HUES64 (cell line): ENCODE measurements around the gene MICB.
"Not testable (repeated sequence)": the region's sequence is repeated elsewhere in the genome, so short reads cannot be mapped to it uniquely, and the experiment has no call there.

Experiments used
- H3K27ac ChIP-seq: 2 replicates; pipeline ENCODE4 v1.7.0; 2013; ENCODE audit warnings: low read depth, low read length, inconsistent platforms
- H3K27me3 ChIP-seq: 2 replicates; pipeline ENCODE4 v1.6.1; 2013; ENCODE audit warnings: mild to moderate bottlenecking, low read length; ENCODE audit not compliant: insufficient read depth
- H3K36me3 ChIP-seq: 2 replicates; pipeline ENCODE4 v1.6.1; 2013; ENCODE audit warnings: mild to moderate bottlenecking, low read length; ENCODE audit not compliant: insufficient read depth
- H3K4me1 ChIP-seq: 2 replicates; pipeline ENCODE4 v1.6.1; 2013; ENCODE audit warnings: mild to moderate bottlenecking, low read length, moderate library complexity; ENCODE audit not compliant: insufficient read depth
- H3K4me3 ChIP-seq: 2 replicates; pipeline ENCODE4 v1.5.1; 2013; ENCODE audit warnings: mild to moderate bottlenecking, low read length, moderate library complexity
- H3K9ac ChIP-seq: 2 replicates; pipeline ENCODE4 v1.6.1; 2013; ENCODE audit warnings: mild to moderate bottlenecking, low read depth, low read length
- H3K9me3 ChIP-seq: 2 replicates; pipeline ENCODE4 v1.6.1; 2013; ENCODE audit warnings: low read depth, low read length; ENCODE audit not compliant: insufficient read depth
- WGBS: fragments of 150-250, 120-280 bp; methylation state at CpG from one replicate; pipeline ENCODE4 v1.1.7; 2013; ENCODE audit warnings: missing lambda C conversion rate; 5-methylcytosine and 5-hydroxymethylcytosine counted together

MICB gene

DNA sequence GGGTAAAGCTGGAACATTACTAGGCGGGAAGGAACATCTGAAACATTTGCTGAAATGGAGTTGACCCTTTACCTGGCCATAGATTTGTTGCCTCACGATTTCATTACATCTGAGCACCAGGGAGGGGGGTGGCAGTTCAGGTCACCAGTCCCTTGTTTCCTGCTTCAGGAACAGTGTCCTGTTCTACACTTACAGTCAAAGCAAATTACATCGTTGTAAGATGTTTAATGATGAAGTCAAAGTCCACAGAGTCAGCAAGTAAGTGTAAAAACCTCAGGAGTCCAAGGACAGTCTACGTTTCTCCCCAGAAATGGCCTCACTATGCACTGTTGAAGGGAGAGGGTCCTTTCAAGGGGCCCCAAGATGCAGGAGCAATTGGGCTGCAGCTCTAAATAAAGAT is 8.9 kb upstream of the MICB start:
- Histone ChIP-seq H3K36me3 (no peaks in the 10 kb centered on the region), H3K9ac (no peak overlapping the region), H3K4me3 (no peak overlapping the region), H3K27ac (no peak overlapping the region), H3K4me1 (no peaks in the 10 kb centered on the region), H3K9me3 (no peaks in the 10 kb centered on the region), H3K27me3 (peaks cover 5% of the 10 kb centered on the region; the same call in 1 of the 2 replicates)
- WGBS: 83% methylated on average over 4 of the region's 4 CpGs

DNA sequence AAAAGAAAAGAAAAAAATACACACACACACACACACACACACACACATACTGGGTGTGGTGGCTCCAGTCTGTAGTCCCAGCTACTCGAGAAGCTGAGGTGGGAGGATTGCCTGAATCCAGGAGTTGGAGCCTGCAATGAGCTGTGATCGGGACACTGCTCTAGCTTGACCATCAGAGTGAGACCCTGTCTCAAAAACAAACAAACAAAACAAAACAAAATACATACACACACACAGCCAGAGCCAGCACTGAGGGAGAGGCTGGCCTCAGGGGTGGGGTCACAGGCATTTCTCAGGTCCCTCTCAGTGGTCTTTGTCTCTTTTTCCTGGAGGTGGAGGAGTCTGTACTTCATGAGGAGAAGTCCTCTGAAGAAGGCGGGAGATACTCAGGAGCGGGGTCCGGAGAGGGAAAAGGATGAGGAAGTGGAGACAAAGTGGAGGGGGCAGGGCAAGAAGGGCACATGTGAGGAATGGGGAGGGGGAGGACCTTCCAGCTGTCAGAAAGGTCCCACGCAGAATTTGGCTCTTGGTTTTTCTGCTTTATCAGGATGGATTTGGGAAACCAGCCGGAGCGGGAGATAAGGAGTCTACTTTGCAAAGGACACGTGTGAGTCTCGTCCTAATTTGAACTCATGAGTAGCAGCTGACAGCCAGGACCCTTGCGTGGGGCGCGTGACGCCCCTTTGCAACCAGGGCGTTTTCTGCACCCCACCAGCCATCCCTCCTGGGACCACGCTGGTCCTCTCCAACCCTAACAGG is 7.7 kb upstream of the MICB start:
- WGBS: 83% methylated on average over 16 of the region's 16 CpGs
- H3K27me3 ChIP-seq: peaks cover 17% of the 10 kb centered on the region
- H3K9ac ChIP-seq: no peak overlapping the region
- 0 out of 2 replicates have a peak, but pooled peaks cover 1% of the 10 kb centered on the region for H3K4me1 ChIP-seq
- H3K36me3 ChIP-seq: no peaks in the 10 kb centered on the region
- H3K9me3 ChIP-seq: no peaks in the 10 kb centered on the region
- no peak overlapping the region for H3K27ac ChIP-seq
- H3K4me3 ChIP-seq: no peak overlapping the region

DNA sequence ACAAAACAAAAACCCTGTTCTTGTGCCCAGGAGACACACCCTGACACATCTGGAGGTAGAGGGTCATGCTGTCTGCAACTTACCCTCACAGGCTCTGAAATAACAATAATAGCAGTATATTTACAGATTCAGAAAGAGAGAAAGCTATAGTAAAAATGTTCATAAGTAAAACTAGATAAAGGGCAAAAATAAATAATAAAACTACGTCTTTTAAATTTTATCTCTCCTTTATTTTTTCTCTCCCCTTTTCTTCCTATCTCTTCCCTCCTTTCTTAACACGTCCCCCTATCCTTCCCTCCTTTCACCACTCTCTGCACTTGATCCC is 4.4 kb upstream of the MICB start:
- not testable (repeated sequence) for H3K27ac ChIP-seq, H3K9me3 ChIP-seq, H3K36me3 ChIP-seq, H3K4me1 ChIP-seq, H3K9ac ChIP-seq
- Histone ChIP-seq H3K27me3 (peaks cover 46% of the 10 kb centered on the region), H3K4me3 (peak overlapping the region; percentile 68)
- 4% methylated on average over 2 of the region's 2 CpGs for WGBS

DNA sequence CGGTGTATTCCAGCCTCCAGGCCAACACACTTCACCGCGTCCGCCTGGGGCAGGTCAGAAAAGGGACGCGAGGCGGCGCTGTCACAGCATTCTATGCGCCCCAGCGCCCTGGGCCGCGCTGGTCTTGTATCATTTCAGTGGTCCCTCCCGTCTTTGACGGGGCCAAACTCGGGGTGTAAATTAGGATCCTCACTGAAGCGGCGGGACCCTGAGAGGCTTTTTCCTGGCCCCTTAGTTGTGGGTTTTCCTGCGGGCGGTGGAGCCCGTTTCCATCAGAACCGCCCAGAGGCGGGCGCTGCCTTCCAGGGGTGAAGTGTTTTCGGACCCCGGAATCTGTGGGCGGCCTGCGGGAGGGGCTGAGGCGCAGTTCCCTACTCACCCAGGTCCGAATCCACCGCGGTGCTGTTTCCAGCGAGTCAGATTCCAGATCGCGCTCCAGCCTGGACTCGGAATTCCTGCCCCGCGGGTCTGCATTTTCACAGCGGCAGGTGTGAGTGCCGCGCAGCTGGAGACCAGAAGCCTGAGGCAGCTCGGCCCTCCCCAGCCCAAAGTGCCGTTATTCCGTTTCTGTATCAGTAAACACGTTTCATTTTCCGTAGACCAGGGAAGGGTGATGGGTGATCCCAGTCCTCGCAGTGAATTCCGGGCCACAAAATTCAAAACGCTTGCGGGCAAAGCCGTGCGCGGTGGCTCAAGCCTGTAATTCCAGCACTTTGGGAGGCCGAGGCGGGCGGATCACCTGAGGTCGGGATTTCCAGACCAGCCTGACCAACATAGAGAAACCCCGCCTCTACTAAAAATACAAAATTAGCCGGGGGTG is 3.9 kb upstream of the MICB start:
- Histone ChIP-seq H3K27ac (peak overlapping the region; percentile 57; the same call in 1 of the 2 replicates), H3K4me1 (0 out of 2 replicates have a peak, but pooled peaks cover 8% of the 10 kb centered on the region), H3K4me3 (peak overlapping the region; percentile 68), H3K27me3 (peaks cover 52% of the 10 kb centered on the region), H3K9ac (peak overlapping the region; percentile 66), H3K36me3 (no peaks in the 10 kb centered on the region), H3K9me3 (no peaks in the 10 kb centered on the region)
- under 1% methylated on average over 58 of the region's 58 CpGs for WGBS

DNA sequence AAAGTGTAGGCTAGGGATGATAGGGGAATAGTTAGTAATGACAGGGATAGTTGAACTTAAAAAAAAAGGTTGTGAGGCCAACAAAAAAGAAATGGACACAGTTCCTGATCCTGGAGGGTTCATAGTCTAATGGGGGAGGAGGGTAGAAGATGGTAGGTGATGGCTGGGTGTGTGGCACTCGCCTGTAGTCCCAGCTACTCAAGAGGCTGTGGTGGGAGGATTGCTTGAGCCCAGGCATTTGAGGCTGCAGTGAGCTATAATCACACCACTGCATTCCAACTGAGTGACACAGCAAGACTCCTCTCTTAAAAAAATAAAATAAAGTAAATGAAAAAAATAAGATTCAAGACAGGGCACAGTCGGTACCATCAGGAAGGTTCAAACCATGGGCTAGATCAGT is 2.4 kb upstream of the MICB start:
- Histone ChIP-seq H3K27me3 (peaks cover 58% of the 10 kb centered on the region), H3K4me1 (0 out of 2 replicates have a peak, but pooled peaks cover 8% of the 10 kb centered on the region), H3K9ac (no peak overlapping the region), H3K9me3 (no peaks in the 10 kb centered on the region), H3K4me3 (peak overlapping the region; percentile 68), H3K36me3 (no peaks in the 10 kb centered on the region), H3K27ac (no peak overlapping the region)
- 76% methylated on average over 2 of the region's 2 CpGs for WGBS

DNA sequence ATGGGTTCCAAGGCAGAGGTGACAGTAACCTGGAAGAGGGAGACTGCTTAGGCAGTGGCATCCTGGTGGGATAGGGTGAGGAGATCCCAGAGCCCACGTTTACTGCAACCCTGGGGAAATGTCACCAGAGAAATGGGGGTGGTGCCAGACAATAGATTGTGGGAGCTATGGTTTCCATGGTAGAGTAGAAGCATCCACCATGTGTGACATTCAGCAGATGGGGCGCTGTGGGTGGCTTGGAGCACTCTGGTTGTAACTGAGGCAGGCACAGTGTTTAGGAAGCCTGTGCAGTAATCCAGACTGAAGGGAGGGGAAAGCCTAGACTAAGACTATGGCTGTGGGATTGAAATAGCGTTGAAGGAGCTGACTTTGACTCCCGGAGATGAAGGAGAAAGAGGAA is 1.1 kb upstream of the MICB start:
- not testable (repeated sequence) for H3K9ac ChIP-seq, H3K9me3 ChIP-seq, H3K27ac ChIP-seq, H3K36me3 ChIP-seq
- 68% methylated on average over 4 of the region's 4 CpGs for WGBS
- peaks cover 58% of the 10 kb centered on the region for H3K27me3 ChIP-seq
- H3K4me3 ChIP-seq: peak overlapping the region; percentile 72; the same call in 1 of the 2 replicates
- H3K4me1 ChIP-seq: 0 out of 2 replicates have a peak, but pooled peaks cover 13% of the 10 kb centered on the region

DNA sequence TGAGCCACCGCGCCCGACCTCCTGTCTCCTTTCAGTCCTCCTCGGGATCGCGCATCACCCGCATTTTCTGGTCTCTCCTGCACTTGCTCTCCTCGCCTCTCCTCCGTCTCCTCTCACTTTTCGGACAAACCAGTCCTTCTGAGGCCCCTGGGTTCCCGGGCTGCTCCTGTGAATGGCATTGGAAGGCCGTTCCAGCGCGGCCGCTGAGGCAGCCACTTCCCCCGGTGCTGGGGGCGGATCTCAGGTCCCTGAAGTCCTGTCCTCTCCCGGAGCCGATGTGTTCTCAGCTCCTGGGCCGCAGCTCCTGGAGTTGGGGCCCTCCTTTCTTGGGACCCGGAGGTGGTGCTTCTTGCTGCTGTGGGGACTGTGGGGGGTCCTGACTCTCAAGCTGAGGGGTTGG is 803 bp downstream of the MICB start:
- Histone ChIP-seq H3K36me3 (no peaks in the 10 kb centered on the region), H3K27ac (no peak overlapping the region), H3K9ac (no peak overlapping the region), H3K9me3 (no peaks in the 10 kb centered on the region), H3K27me3 (peaks cover 55% of the 10 kb centered on the region), H3K4me1 (0 out of 2 replicates have a peak, but pooled peaks cover 13% of the 10 kb centered on the region), H3K4me3 (peak overlapping the region; percentile 72)
- WGBS: 2% methylated on average over 21 of the region's 21 CpGs

DNA sequence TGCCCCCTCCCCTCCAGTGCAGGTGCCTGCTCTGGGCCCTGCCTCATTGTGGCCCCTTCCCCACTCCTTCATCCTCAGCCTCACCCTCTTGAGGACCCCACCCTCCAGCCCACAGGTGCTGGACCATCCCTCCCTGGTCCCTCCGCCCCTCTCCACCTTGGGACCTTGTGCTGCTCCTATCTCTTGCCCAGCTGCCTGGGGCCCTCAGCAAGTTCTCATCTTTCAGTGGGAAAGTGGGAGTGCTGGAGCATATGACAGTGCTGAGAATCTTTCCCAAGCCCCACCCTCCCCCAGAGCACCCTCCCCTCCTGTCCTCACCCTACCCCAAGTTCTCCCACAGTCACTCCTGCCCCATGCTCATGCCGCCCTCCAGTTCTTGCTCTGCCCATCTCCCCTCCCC is 1.7 kb downstream of the MICB start:
- H3K27me3 ChIP-seq: peaks cover 47% of the 10 kb centered on the region
- not testable (repeated sequence) for H3K9ac ChIP-seq, H3K9me3 ChIP-seq, H3K27ac ChIP-seq, H3K36me3 ChIP-seq
- WGBS: no CpG with 5 or more reads among the region's 2 CpGs
- 0 out of 2 replicates have a peak, but pooled peaks cover 13% of the 10 kb centered on the region for H3K4me1 ChIP-seq
- H3K4me3 ChIP-seq: peak overlapping the region; percentile 72; the same call in 1 of the 2 replicates

DNA sequence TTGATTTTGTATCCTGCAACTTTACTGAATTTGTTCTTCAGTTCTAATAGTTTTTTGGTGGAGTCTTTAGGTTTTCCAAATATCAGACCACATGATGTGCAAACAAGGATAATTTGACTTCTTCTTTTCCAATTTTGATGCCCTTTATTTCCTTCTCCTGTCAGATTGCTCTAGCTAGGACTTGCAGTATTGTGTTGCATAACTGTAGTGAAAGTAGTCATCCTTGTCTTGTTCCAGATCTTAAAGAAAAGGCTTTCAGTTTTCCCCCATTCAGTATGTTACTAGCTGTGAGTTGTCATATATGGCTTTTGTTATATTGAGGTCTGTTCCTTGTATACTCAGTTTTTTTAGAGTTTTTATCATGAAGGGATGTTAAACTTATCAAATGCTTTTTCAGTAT is 4.6 kb downstream of the MICB start:
- H3K9ac ChIP-seq: no peak overlapping the region
- no peak overlapping the region for H3K27ac ChIP-seq
- no peaks in the 10 kb centered on the region for H3K9me3 ChIP-seq
- H3K4me3 ChIP-seq: no peak overlapping the region
- H3K36me3 ChIP-seq: peaks cover 14% of the 10 kb centered on the region; the same call in 1 of the 2 replicates
- peaks cover 18% of the 10 kb centered on the region for H3K27me3 ChIP-seq
- 0 out of 2 replicates have a peak, but pooled peaks cover 5% of the 10 kb centered on the region for H3K4me1 ChIP-seq

DNA sequence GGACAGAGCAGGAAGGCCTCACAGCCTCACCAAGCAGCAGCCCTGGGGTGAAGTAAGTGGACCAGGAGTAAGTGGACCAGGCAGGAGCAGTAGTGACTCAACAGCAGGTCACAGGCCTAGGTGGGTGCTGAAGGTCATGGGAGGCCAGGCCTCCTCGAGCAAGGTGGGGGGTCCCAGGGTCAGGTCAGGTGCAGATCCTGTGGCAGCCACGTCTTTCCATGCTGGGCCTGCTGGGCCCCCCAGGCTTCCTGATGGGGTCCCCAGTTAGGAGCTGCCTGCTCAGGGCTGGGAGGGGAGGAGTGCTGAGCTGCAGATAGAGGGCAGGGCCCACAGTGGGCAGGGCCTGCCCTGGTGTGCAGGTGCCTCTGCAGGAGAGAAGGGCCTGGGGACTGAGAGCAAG is 11.1 kb downstream of the MICB start:
- peaks cover 28% of the 10 kb centered on the region for H3K36me3 ChIP-seq
- 55% methylated on average over 2 of the region's 2 CpGs for WGBS

DNA sequence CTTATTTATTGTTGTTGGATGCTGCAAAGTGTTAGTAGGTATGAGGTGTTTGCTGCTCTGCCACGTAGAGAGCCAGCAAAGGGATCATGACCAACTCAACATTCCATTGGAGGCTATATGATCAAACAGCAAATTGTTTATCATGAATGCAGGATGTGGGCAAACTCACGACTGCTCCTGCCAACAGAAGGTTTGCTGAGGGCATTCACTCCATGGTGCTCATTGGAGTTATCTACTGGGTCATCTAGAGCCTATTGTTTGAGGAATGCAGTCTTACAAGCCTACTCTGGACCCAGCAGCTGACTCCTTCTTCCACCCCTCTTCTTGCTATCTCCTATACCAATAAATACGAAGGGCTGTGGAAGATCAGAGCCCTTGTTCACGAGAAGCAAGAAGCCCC is 12.1 kb downstream of the MICB start:
- Histone ChIP-seq H3K27ac (no peak overlapping the region), H3K9ac (no peak overlapping the region), H3K36me3 (peaks cover 28% of the 10 kb centered on the region), H3K4me1 (no peaks in the 10 kb centered on the region), H3K9me3 (no peaks in the 10 kb centered on the region), H3K4me3 (no peak overlapping the region), H3K27me3 (no peaks in the 10 kb centered on the region)
- 89% methylated on average over 4 of the region's 4 CpGs for WGBS

More for the DNA sequence above, 11.1 kb downstream of the MICB start:
- not testable (repeated sequence) for H3K27me3 ChIP-seq, H3K4me1 ChIP-seq, H3K4me3 ChIP-seq, H3K9me3 ChIP-seq, H3K9ac ChIP-seq, H3K27ac ChIP-seq
